KMS-11 (cell line): ENCODE measurements around the gene MYH10.

ENCODE experiments used
- H2AFZ ChIP-seq: fragments of 200-600 bp; sonication (generic); 2 replicates; pipeline ENCODE4 v1.6.1; 2016; ENCODE audit warnings: antibody characterized with exemption, mixed run types, low read depth
- H3K27ac ChIP-seq: fragments of 200-600 bp; sonication (generic); 2 replicates; pipeline ENCODE4 v1.6.1; 2016; ENCODE audit warnings: mild to moderate bottlenecking, mixed run types
- H3K27me3 ChIP-seq: fragments of 200-600 bp; sonication (generic); 2 replicates; pipeline ENCODE4 v1.6.1; 2017; ENCODE audit warnings: mild to moderate bottlenecking, low read depth, mixed run types, moderate library complexity; ENCODE audit not compliant: insufficient read depth
- H3K36me3 ChIP-seq: fragments of 200-600 bp; sonication (generic); 2 replicates; pipeline ENCODE4 v1.6.1; 2017; ENCODE audit warnings: mild to moderate bottlenecking, mixed run types; ENCODE audit not compliant: insufficient read depth
- H3K4me1 ChIP-seq: fragments of 200-600 bp; sonication (generic); 2 replicates; pipeline ENCODE4 v1.6.1; 2016; ENCODE audit warnings: mild to moderate bottlenecking, low read depth, mixed run types; ENCODE audit not compliant: poor library complexity, severe bottlenecking
- H3K4me2 ChIP-seq: fragments of 200-600 bp; sonication (generic); 2 replicates; pipeline ENCODE4 v1.7.0; 2016; ENCODE audit warnings: mild to moderate bottlenecking, mixed run types
- H3K4me3 ChIP-seq: fragments of 200-600 bp; sonication (generic); IDR thresholded peaks from 2 replicates; pipeline ENCODE4 v1.6.1; 2017; ENCODE audit warnings: low read depth, low read length, mixed read lengths; ENCODE audit not compliant: insufficient read depth
- H3K79me2 ChIP-seq: fragments of 200-600 bp; sonication (generic); 2 replicates; pipeline ENCODE4 v1.6.1; 2016; ENCODE audit warnings: low read depth, mixed run types; ENCODE audit not compliant: insufficient read depth
- H3K9ac ChIP-seq: fragments of 200-600 bp; sonication (generic); 2 replicates; pipeline ENCODE4 v1.6.1; 2016; ENCODE audit warnings: mild to moderate bottlenecking, mixed run types
- H4K20me1 ChIP-seq: fragments of 200-600 bp; sonication (generic); 2 replicates; pipeline ENCODE4 v1.6.1; 2016; ENCODE audit warnings: mild to moderate bottlenecking, mixed run types; ENCODE audit not compliant: insufficient read depth
- CTCF ChIP-seq: fragments of 200-600 bp; sonication (generic); conservative IDR thresholded peaks from 2 replicates; pipeline ENCODE4 v1.6.1; 2017; ENCODE audit warnings: low read depth, mild to moderate bottlenecking, antibody characterized with exemption, low read length, moderate library complexity, mixed read lengths

MYH10 gene

DNA sequence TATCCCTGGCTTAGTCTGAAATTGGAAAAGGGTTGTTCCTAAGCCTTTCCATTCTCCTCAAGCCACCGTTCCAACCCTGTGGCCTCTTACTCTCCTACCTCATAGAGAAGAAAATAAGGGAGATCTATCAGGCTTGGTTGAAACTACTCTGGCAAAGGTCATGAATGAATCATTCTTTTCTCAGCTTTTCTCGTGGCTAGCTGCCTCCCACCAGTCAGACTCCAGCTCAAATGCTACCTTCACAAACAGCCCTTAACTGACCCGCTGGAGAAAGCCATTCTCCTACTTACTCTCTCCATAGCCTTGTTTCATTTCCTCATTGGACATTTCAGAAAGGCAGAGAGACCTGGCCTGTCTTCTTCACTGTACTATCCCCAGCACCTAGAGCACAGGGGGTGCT, 8.9 kb downstream of the MYH10 start:
- Histone ChIP-seq H2AFZ (no peak overlapping the region), H3K79me2 (no peaks in the 10 kb centered on the region), H3K9ac (no peak overlapping the region), H4K20me1 (no peaks in the 10 kb centered on the region), H3K4me2 (no peak overlapping the region), H3K4me1 (no peaks in the 10 kb centered on the region), H3K27me3 (no peaks in the 10 kb centered on the region), H3K27ac (no peak overlapping the region), H3K4me3 (no peak overlapping the region), H3K36me3 (no peaks in the 10 kb centered on the region)
- TF ChIP-seq CTCF = no peak

- no peaks in the 10 kb centered on the region for H3K27me3 ChIP-seq
- no peak for TF ChIP-seq CTCF
- no peak overlapping the region for H2AFZ ChIP-seq
- no peaks in the 10 kb centered on the region for H3K4me1 ChIP-seq
- H3K9ac ChIP-seq = no peak overlapping the region
- H3K4me3 ChIP-seq = no peak overlapping the region
- no peaks in the 10 kb centered on the region for H3K36me3 ChIP-seq
- H3K79me2 ChIP-seq = no peaks in the 10 kb centered on the region
- no peak overlapping the region for H3K27ac ChIP-seq
- no peak overlapping the region for H3K4me2 ChIP-seq
- no peaks in the 10 kb centered on the region for H4K20me1 ChIP-seq
These were observed 11.2 kb downstream of the MYH10 start for GRCh38 chr17:8619294-8619693.

DNA sequence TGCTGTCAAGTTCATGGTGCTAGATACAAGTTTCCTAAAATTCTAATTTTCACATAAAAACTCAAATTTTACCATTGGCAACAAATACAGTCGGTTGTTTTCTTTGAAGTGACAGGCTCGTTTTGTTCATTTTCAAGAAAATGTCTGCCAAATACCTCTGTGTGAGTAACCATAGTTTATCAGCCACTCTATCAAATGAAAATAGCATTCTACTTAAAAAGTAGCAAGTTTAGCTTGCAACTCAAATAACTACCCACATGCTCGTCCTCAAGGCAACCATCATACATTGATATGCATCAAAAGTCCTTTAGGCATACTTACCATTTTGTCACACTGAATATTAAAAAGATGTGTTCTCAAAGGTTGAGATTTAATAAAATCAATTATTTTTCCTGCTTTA, 11.7 kb downstream of the MYH10 start:
- no peak for TF ChIP-seq CTCF
- Histone ChIP-seq H3K4me3 (no peak overlapping the region), H3K79me2 (no peaks in the 10 kb centered on the region), H3K27me3 (no peaks in the 10 kb centered on the region), H3K36me3 (no peaks in the 10 kb centered on the region), H3K27ac (no peak overlapping the region), H3K4me2 (no peak overlapping the region), H4K20me1 (no peaks in the 10 kb centered on the region), H3K9ac (no peak overlapping the region), H3K4me1 (no peaks in the 10 kb centered on the region), H2AFZ (no peak overlapping the region)

DNA sequence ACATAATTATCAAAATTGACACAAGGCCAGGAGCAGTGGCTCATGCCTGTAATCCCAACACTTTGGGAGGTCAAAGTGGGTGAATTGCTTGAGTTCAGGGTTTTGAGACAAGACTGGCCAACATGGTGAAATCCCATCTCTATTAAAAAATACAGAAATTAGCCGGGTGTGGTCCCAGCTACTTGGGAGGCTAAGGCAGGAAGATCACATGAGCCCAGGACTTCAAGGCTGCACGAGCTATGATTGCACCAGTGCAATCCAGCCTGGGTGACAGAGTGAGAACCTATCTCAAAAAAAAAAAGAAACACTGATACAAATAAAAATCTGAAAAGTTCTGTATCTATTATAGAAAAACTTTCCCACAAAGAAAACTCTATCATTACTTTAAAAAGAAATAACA, 15.5 kb downstream of the MYH10 start:
- H3K27ac ChIP-seq = no peak overlapping the region
- H3K79me2 ChIP-seq = no peaks in the 10 kb centered on the region
- no peaks in the 10 kb centered on the region for H4K20me1 ChIP-seq
- H2AFZ ChIP-seq = no peak overlapping the region
- no peak overlapping the region for H3K9ac ChIP-seq
- H3K27me3 ChIP-seq = no peaks in the 10 kb centered on the region
- no peaks in the 10 kb centered on the region for H3K36me3 ChIP-seq
- no peak for TF ChIP-seq CTCF
- peaks cover 11% of the 10 kb centered on the region for H3K4me1 ChIP-seq
- no peak overlapping the region for H3K4me2 ChIP-seq
- no peak overlapping the region for H3K4me3 ChIP-seq
